RKO (cell line): ENCODE data around the gene TMEM184C.

Experiments used
- DNase-seq: peaks from one replicate; pipeline ENCODE4 v3.0.0-alpha.2; 2016; ENCODE audit warnings: low spot score

Gene TMEM184C

GRCh38 chr4:147655639-147656038 lies 38.4 kb downstream of the TMEM184C start:
- no peak for DNase-seq

- no peak for DNase-seq
These were observed 41.3 kb downstream of the TMEM184C start for GRCh38 chr4:147658501-147658900.

GRCh38 chr4:147674073-147674472 lies 56.9 kb downstream of the TMEM184C start:
- no peak for DNase-seq

GRCh38 chr4:147674496-147674895 lies 57.3 kb downstream of the TMEM184C start:
- DNase-seq, result no peak

GRCh38 chr4:147678106-147678505 lies 60.9 kb downstream of the TMEM184C start:
- DNase-seq, result no peak

GRCh38 chr4:147678796-147679549 lies 61.8 kb downstream of the TMEM184C start:
- DNase-seq, result no peak

GRCh38 chr4:147682755-147683154 lies 65.6 kb downstream of the TMEM184C start:
- DNase-seq, result peak; percentile 16

GRCh38 chr4:147683188-147683591 lies 66.0 kb downstream of the TMEM184C start:
- peak; percentile 24 for DNase-seq

GRCh38 chr4:147683717-147684700 lies 66.8 kb downstream of the TMEM184C start, which contains the start of gene PRMT9:
Gene PRMT9, minus strand, starts transcription at chr4:147684163. Its CDS starts 176 bp downstream, at chr4:147683987.
- peak; percentile 91 for DNase-seq

GRCh38 chr4:147689067-147689466 lies 71.9 kb downstream of the TMEM184C start:
- no peak for DNase-seq

- DNase-seq, result no peak
These were observed 74.6 kb downstream of the TMEM184C start for GRCh38 chr4:147691820-147692219.

- DNase-seq, result no peak
These were observed 76.0 kb downstream of the TMEM184C start for GRCh38 chr4:147693218-147693617.

- no peak for DNase-seq
These were observed 79.7 kb downstream of the TMEM184C start for GRCh38 chr4:147696866-147697265.

- DNase-seq, result no peak
These were observed 87.6 kb downstream of the TMEM184C start for GRCh38 chr4:147704846-147705245.

- peak; percentile 58 for DNase-seq
These were observed 90.9 kb downstream of the TMEM184C start for GRCh38 chr4:147707892-147708672.

GRCh38 chr4:147709999-147710398 lies 92.8 kb downstream of the TMEM184C start:
- DNase-seq, result peak; percentile 68

GRCh38 chr4:147714575-147715401 lies 97.6 kb downstream of the TMEM184C start:
- DNase-seq, result peak; percentile 67

- DNase-seq, result no peak
These were observed 100.7 kb downstream of the TMEM184C start for GRCh38 chr4:147717878-147718277.
